Epithelial cell of proximal tubule (primary cell): ENCODE results near the gene ABCG4. TPM values are rescaled to one million over a fixed set of nuclear protein-coding genes. Genes with fewer than 3 reads are reported as not detected.

ENCODE experiments used
- DNase-seq: peaks from one replicate; pipeline ENCODE4 v3.0.0-alpha.2; 2011; ENCODE audit warnings: low read depth
- H3K4me3 ChIP-seq: 2 replicates; pipeline ENCODE4 v1.5.1; 2011; ENCODE audit warnings: low read depth, mild to moderate bottlenecking, low read length
- total RNA-seq: library from RNA; depleted of rRNA; stranded (reverse); fragments of >200 nt; gene quantifications from 2 replicates; pipeline ENCODE4 v1.2.3, GENCODE V29; 2015
- TF ChIP-seq, protein P1 (sequence below): conservative IDR thresholded peaks from 2 replicates; pipeline ENCODE4 v1.5.1; 2012; ENCODE audit warnings: low read depth, mild to moderate bottlenecking, low read length

ABCG4 gene
- total RNA-seq, 1 donor from 2014 or later: not detected

DNA sequence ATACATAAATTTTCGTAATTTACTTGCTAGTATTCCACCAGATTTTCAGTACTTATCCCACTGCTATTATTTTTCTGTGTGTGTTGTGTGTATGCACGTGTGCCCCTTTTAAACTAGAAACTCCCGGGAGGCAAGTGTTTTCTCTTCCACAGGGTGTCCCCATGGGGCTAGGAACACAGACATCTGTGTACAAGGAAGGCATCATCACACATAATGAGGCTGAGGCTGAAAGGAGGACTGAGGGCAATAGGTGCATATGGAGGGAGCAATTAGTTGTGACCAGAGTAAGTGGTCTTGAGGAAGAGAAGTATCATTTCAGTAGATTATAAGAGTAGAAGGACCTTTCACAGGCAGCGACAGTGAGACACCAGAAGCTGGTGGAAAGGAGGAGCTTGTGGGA lies 45.1 kb upstream of the ABCG4 start:
- no peak for DNase-seq
- no peak overlapping the region for H3K4me3 ChIP-seq
- TF ChIP-seq, protein P1, sequence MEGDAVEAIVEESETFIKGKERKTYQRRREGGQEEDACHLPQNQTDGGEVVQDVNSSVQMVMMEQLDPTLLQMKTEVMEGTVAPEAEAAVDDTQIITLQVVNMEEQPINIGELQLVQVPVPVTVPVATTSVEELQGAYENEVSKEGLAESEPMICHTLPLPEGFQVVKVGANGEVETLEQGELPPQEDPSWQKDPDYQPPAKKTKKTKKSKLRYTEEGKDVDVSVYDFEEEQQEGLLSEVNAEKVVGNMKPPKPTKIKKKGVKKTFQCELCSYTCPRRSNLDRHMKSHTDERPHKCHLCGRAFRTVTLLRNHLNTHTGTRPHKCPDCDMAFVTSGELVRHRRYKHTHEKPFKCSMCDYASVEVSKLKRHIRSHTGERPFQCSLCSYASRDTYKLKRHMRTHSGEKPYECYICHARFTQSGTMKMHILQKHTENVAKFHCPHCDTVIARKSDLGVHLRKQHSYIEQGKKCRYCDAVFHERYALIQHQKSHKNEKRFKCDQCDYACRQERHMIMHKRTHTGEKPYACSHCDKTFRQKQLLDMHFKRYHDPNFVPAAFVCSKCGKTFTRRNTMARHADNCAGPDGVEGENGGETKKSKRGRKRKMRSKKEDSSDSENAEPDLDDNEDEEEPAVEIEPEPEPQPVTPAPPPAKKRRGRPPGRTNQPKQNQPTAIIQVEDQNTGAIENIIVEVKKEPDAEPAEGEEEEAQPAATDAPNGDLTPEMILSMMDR: peak; percentile 36

DNA sequence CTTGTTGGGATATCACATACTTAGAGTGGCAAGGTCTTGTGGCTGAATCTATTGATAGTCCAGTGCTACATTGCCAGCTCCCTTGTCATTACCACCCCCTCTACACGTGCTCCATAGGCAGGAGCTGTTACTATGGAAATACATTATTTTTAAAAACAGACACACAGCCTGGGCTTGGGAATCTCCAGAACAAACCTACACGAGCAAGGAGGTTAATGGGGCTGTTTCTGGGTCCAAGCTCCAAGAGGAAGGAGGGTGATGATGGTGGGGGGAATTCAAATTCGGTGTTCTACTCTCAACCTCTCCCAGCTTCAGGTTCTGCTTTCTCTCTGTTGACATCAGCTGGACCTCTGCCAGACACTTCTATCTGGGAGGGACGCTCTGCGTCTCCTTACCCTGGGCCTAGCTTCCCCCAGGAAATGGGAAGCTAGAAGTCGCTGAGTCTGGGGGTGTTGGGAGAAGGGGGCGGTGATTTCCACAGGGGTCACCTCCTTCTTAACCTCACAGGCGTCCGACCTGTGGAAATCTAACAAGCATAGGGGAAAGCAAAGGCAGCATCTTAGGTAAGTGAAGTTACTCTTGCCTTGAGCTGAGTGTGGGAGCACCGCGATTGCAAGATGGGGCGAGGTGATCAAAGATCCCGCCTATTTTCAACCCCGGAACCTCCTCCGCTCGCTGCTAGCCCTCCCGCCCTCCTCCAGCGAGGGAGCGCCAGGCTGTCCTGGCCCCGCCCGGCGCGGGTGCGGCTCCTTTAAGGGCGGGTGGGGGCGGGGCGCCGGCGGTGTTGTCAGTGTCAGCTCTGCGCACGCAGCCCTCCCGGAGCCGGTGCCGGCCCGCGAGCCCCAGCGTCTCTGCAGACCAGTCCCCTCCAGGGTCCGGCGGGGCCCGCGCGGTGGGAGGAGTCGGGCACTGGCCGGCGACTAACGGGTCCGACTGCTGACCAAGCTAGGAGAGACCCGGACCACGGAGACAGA lies 42.0 kb upstream of the ABCG4 start, which contains the start of gene C2CD2L:
Gene C2CD2L, plus strand, starts transcription at position 781 of the 974 bp plus-strand sequence. CDS start 398 bp downstream, outside the sequence.
- peak within 1 kb of the TSS; percentile 93 for H3K4me3 ChIP-seq
- no peak for DNase-seq

DNA sequence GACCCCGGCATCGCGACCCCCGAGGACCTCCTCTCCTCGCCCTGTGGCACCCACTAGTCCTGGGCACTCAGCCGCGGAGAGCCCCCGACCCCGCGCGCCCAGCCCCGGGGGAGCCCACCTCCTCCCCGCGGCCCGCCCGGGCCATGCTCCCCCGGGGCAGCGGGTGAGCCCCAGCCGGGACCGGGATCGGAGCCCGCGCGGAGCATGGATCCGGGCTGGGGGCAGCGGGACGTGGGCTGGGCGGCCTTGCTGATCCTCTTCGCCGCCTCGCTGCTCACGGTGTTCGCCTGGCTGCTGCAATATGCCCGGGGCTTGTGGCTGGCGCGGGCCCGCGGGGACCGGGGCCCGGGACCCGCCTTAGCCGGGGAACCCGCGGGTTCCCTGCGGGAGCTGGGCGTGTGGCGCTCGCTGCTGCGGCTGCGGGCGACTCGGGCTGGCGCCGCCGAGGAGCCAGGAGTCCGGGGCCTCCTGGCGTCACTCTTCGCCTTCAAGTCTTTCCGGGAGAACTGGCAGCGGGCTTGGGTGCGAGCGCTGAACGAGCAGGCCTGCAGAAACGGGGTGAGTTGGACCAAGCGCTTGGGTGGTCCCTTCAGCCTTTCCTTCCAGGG lies 41.2 kb upstream of the ABCG4 start:
- H3K4me3 ChIP-seq: peak overlapping the region; percentile 93
- DNase-seq: no peak
- TF ChIP-seq, protein P1: no peak

More for the DNA sequence above, 42.0 kb upstream of the ABCG4 start, which contains the start of gene C2CD2L:
- TF ChIP-seq, protein P1: no peak

DNA sequence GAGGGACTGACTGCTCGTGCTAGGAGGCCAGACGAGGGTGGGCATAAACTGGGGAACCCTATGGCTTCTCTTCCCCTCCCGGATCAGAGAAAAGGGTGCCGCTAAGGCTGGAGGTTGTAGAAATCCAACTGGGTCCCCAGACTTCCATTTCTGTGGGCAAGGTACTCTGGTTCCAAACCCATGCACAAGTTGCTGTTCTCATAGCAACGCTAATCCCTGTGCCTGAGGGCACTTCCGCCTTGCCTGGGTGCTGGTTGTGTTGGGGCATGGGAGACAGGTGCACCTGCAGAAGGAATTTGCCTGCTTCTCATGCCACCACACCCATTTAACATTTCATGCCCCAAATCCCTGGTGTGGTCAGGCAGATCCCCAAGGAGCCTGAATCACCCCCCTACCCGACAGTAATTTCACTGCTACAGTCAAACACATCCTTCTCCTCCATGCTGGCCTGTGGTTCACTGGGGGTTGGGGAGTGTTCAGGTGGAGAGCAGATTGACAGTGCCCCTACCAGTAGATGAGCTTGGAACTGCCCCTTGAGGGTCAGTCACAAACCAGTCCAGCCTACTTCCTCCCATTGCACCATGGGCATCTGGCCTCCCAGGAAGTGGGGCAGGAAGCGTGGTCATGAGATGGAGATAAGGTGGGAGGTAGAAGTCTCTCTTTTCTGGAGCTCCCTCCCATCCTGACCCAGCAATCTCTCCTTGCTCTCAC lies 40.6 kb upstream of the ABCG4 start:
- no peak for DNase-seq

DNA sequence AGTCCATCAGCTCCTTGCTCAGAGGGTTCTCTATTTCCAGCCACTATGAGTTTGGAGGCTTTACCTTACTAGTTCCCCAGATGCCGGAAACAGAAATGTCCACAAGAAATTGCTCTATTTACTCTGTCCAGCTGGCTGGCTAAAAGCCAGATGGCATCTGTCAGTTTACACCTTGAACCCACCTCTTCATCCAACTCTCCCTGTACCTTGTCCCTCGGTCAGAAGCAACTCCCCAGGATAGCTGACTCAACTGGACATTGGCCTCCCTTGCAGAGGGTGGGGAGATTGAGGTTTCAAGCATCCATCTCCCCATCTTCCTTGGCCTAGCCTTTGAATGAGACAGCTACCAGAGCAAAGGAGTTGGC lies 40.0 kb upstream of the ABCG4 start:
- peak overlapping the region; percentile 93 for H3K4me3 ChIP-seq
- TF ChIP-seq, protein P1: no peak
- DNase-seq: no peak

More for the DNA sequence above, 40.6 kb upstream of the ABCG4 start:
- TF ChIP-seq, protein P1: no peak
- H3K4me3 ChIP-seq: peak overlapping the region; percentile 93

DNA sequence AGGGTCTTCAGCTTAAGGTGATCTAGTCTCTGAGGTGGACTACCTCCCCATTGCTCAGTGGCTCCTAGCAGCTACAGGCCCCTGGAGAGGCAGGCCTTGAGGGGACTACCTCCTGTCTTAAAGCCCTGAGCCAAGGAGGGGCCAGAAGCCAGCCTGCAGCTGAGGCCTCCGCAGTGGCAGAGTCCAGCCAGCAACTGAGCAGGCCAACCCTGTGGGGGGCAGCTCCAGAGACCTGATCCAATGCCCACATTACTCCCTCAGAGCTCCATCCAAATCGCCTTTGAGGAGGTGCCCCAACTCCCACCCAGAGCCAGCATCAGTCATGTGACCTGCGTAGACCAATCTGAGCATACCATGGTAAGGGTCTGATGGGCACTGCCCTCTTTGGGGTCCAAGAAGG lies 39.0 kb upstream of the ABCG4 start:
- TF ChIP-seq, protein P1: no peak
- DNase-seq: no peak

More for the DNA sequence above, 39.0 kb upstream of the ABCG4 start:
- no peak overlapping the region for H3K4me3 ChIP-seq
